Fibroblast of lung (primary cell): ENCODE data around the gene OR13C4. TPM values are rescaled to one million over a fixed set of nuclear protein-coding genes. Genes with fewer than 3 reads are reported as not detected.

Experiments
- DNase-seq, 2 donors: peaks; one replicate each; pipeline versions ENCODE4 v3.0.0 to v3.0.0-alpha.2; 2010; ENCODE audit warnings: low read depth in 2 of 2
- H2AFZ ChIP-seq: 2 replicates; pipeline ENCODE4 v1.5.1; 2012; ENCODE audit warnings: low read length, control low read depth, inconsistent platforms
- H3K27ac ChIP-seq: 2 replicates; pipeline ENCODE4 v1.5.1; 2011; ENCODE audit warnings: low read length, control low read depth; ENCODE audit not compliant: insufficient read depth
- H3K27me3 ChIP-seq: 2 replicates; pipeline ENCODE4 v1.5.1; 2011; ENCODE audit warnings: mild to moderate bottlenecking, low read length; ENCODE audit not compliant: control insufficient read depth, insufficient read depth
- H3K36me3 ChIP-seq: 2 replicates; pipeline ENCODE4 v1.5.1; 2011; ENCODE audit warnings: low read length; ENCODE audit not compliant: control insufficient read depth, insufficient read depth
- H3K4me1 ChIP-seq: 2 replicates; pipeline ENCODE4 v1.5.1; 2011; ENCODE audit warnings: low read length; ENCODE audit not compliant: control insufficient read depth, insufficient read depth; ENCODE audit errors: extremely low read depth
- H3K4me2 ChIP-seq: 2 replicates; pipeline ENCODE4 v1.5.1; 2011; ENCODE audit warnings: low read length, control low read depth; ENCODE audit not compliant: insufficient read depth; ENCODE audit errors: extremely low read depth
- H3K4me3 ChIP-seq, 4 experiments: fragments of 200-600 bp in 1 of 4; sonication (generic) in 1 of 4; replicated peaks in 1 of 4; 2 replicates each; pipeline ENCODE4 v1.5.1; 2011 to 2016; ENCODE audit warnings: low read length in 4 of 4, low read depth in 3 of 4, mild to moderate bottlenecking in 3 of 4, control low read depth in 2 of 4, inconsistent platforms in 1 of 4, mixed read lengths in 1 of 4; ENCODE audit not compliant: insufficient read depth in 1 of 4; ENCODE audit errors: control extremely low read depth in 1 of 4
- H3K79me2 ChIP-seq: 2 replicates; pipeline ENCODE4 v1.5.1; 2012; ENCODE audit warnings: mild to moderate bottlenecking, low read length, inconsistent platforms; ENCODE audit not compliant: control insufficient read depth, insufficient read depth
- H3K9ac ChIP-seq: 2 replicates; pipeline ENCODE4 v1.5.1; 2011; ENCODE audit warnings: mild to moderate bottlenecking, low read length, control low read depth; ENCODE audit not compliant: insufficient read depth
- H3K9me3 ChIP-seq: 2 replicates; pipeline ENCODE4 v1.5.1; 2012; ENCODE audit warnings: low read depth, low read length; ENCODE audit not compliant: control insufficient read depth, insufficient read depth
- H4K20me1 ChIP-seq: 2 replicates; pipeline ENCODE4 v1.5.1; 2011; ENCODE audit warnings: low read length; ENCODE audit not compliant: control insufficient read depth, insufficient read depth; ENCODE audit errors: extremely low read depth
- CTCF ChIP-seq, 2 donors: IDR thresholded peaks in 1 of 2; conservative IDR thresholded peaks in 1 of 2; 1 replicate in 1 of 2; 2 replicates in 1 of 2; pipeline ENCODE4 v1.5.1; 2011 to 2012; ENCODE audit warnings: low read length in 2 of 2, control low read depth in 1 of 2, inconsistent platforms in 1 of 2, low read depth in 1 of 2, mild to moderate bottlenecking in 1 of 2
- EZH2 ChIP-seq: IDR thresholded peaks from 2 replicates; pipeline ENCODE4 v1.5.1; 2012; ENCODE audit warnings: low read length, control low read depth, mild to moderate bottlenecking; ENCODE audit errors: missing control alignments
- polyA plus RNA-seq, 2 donors: library from polyadenylated mRNA; depleted of rRNA in 1 of 2; stranded (reverse) in 1 of 2; unstranded in 1 of 2; fragments of >200 nt; gene quantifications; 2 replicates each; pipeline ENCODE4 v1.2.1, GENCODE V29; 2011 to 2012; ENCODE audit warnings: missing spikeins in 1 of 2
- total RNA-seq: library from RNA; depleted of rRNA; stranded (reverse); fragments of >200 nt; gene quantifications from 2 replicates; pipeline ENCODE4 v1.2.1, GENCODE V29; 2014

Gene OR13C4
- total and polyA plus RNA-seq, 2 donors (not counting 1 experiment from before 2014, with no cell fraction given), result not detected

- H3K9me3 ChIP-seq, result no peaks in the 10 kb centered on the region
- no peaks in the 10 kb centered on the region for H3K4me1 ChIP-seq
- no peaks in the 10 kb centered on the region for H3K79me2 ChIP-seq
- H2AFZ ChIP-seq, result no peak overlapping the region
- H3K36me3 ChIP-seq, result no peaks in the 10 kb centered on the region
- H4K20me1 ChIP-seq, result no peaks in the 10 kb centered on the region
- no peak overlapping the region for H3K4me2 ChIP-seq
- H3K9ac ChIP-seq, result no peak overlapping the region
- H3K4me3 ChIP-seq, result no peak overlapping the region
- H3K27me3 ChIP-seq, result no peaks in the 10 kb centered on the region
- TF ChIP-seq EZH2 (no peak), CTCF (conservative IDR thresholded peaks at IDR 0.05 in 1 of 2, IDR thresholded peaks at IDR 0.05 in 1 of 2; ENCODE audit: low read depth in 1 of 2, low read length in 2 of 2) (no peak)
- DNase-seq, result no peak
- no peak overlapping the region for H3K27ac ChIP-seq
Measured at GRCh38 chr9:104514901-104515300, 12.1 kb downstream of the OR13C4 start.

- Histone ChIP-seq H3K79me2 (no peaks in the 10 kb centered on the region), H3K4me2 (no peak overlapping the region), H3K36me3 (no peaks in the 10 kb centered on the region), H3K9me3 (no peaks in the 10 kb centered on the region), H2AFZ (no peak overlapping the region), H3K4me1 (no peaks in the 10 kb centered on the region), H4K20me1 (no peaks in the 10 kb centered on the region), H3K27ac (no peak overlapping the region), H3K4me3 (no peak overlapping the region), H3K9ac (no peak overlapping the region), H3K27me3 (no peaks in the 10 kb centered on the region)
- no peak for DNase-seq
- TF ChIP-seq EZH2, result no peak
- no peak for TF ChIP-seq CTCF (conservative IDR thresholded peaks at IDR 0.05 in 1 of 2, IDR thresholded peaks at IDR 0.05 in 1 of 2; ENCODE audit: low read depth in 1 of 2, low read length in 2 of 2)
Measured at GRCh38 chr9:104506565-104506964, 20.4 kb downstream of the OR13C4 start.

- H3K27ac ChIP-seq, result no peak within 1 kb of the TSS
- no peak within 1 kb of the TSS for H2AFZ ChIP-seq
- H4K20me1 ChIP-seq, result no peaks in the 10 kb centered on the region
- no peak within 1 kb of the TSS for H3K4me3 ChIP-seq
- no peak within 1 kb of the TSS for H3K4me2 ChIP-seq
- no peaks in the 10 kb centered on the region for H3K27me3 ChIP-seq
- H3K36me3 ChIP-seq, result no peaks in the 10 kb centered on the region
- DNase-seq, result no peak
- H3K9me3 ChIP-seq, result no peaks in the 10 kb centered on the region
- no peaks in the 10 kb centered on the region for H3K79me2 ChIP-seq
- TF ChIP-seq CTCF (conservative IDR thresholded peaks at IDR 0.05 in 1 of 2, IDR thresholded peaks at IDR 0.05 in 1 of 2; ENCODE audit: low read depth in 1 of 2, low read length in 2 of 2) (no peak), EZH2 (no peak)
- no peaks in the 10 kb centered on the region for H3K4me1 ChIP-seq
- no peak within 1 kb of the TSS for H3K9ac ChIP-seq
Measured at GRCh38 chr9:104503963-104504362, 23.0 kb downstream of the OR13C4 start, which contains the start of gene OR13F1. Gene OR13F1, plus strand, starts transcription at chr9:104504263. Its CDS starts 0 bp downstream, at chr9:104504263.
